NT2/D1 (cell line): ENCODE measurements around the gene PDSS1.

Experiments used
- YY1 ChIP-seq: IDR thresholded peaks from 2 replicates; pipeline ENCODE4 v1.6.1; 2011; ENCODE audit not compliant: insufficient read length, insufficient read depth
- ZNF274 ChIP-seq: IDR thresholded peaks from 2 replicates; pipeline ENCODE4 v1.6.1; 2011; ENCODE audit warnings: mild to moderate bottlenecking, low read depth, low read length

- no peak for TF ChIP-seq YY1
- no peak for TF ChIP-seq ZNF274
Observed at GRCh38 chr10:26739071-26739631, 41.6 kb downstream of the PDSS1 start.
